CD14-positive monocyte (primary cell): Measurements from ENCODE around the gene TECTB. TPM values are rescaled to one million over a fixed set of nuclear protein-coding genes. Genes with fewer than 3 reads are reported as not detected.

Source experiments
- DNase-seq, 3 donors: peaks; one replicate each; pipeline ENCODE4 v3.0.0-alpha.2; 2011 to 2022
- H2AFZ ChIP-seq: 2 replicates; pipeline ENCODE4 v1.6.0; 2012; ENCODE audit warnings: mild to moderate bottlenecking, low read depth, low read length, inconsistent platforms; ENCODE audit not compliant: insufficient read depth, poor library complexity, severe bottlenecking
- H3K27ac ChIP-seq, 2 donors: 1 replicate in 1 of 2; 2 replicates in 1 of 2; pipeline ENCODE4 v1.5.1; 2012 to 2013; ENCODE audit warnings: low read length in 2 of 2, control low read depth in 1 of 2, inconsistent platforms in 1 of 2, low read depth in 1 of 2, mild to moderate bottlenecking in 1 of 2
- H3K27me3 ChIP-seq, 2 donors: one replicate each; pipeline versions ENCODE4 v1.6.0 to v1.6.1; 2011 to 2013; ENCODE audit warnings: low read length in 2 of 2; ENCODE audit not compliant: control insufficient read depth in 2 of 2, insufficient read depth in 2 of 2
- H3K36me3 ChIP-seq, 2 donors: replicated peaks in 1 of 2; 1 replicate in 1 of 2; 2 replicates in 1 of 2; pipeline versions ENCODE4 v1.5.1 to v1.6.1; 2012 to 2013; ENCODE audit warnings: low read length in 2 of 2, control low read depth in 1 of 2, inconsistent platforms in 1 of 2, mild to moderate bottlenecking in 1 of 2; ENCODE audit not compliant: insufficient read depth in 2 of 2, control insufficient read depth in 1 of 2
- H3K4me1 ChIP-seq, 2 donors: 1 replicate in 1 of 2; 2 replicates in 1 of 2; pipeline versions ENCODE4 v1.5.1 to v1.6.1; 2012 to 2013; ENCODE audit warnings: low read length in 2 of 2, control low read depth in 1 of 2, inconsistent platforms in 1 of 2, mild to moderate bottlenecking in 1 of 2, moderate library complexity in 1 of 2; ENCODE audit not compliant: insufficient read depth in 2 of 2, control insufficient read depth in 1 of 2
- H3K4me2 ChIP-seq: replicated peaks from 2 replicates; pipeline ENCODE3; 2012; ENCODE audit warnings: low read length, moderate library complexity, mild to moderate bottlenecking; ENCODE audit not compliant: poor library complexity, severe bottlenecking; ENCODE audit errors: extremely low read depth
- H3K4me3 ChIP-seq, 3 experiments: fragments of 200-600 bp in 1 of 3; sonication (generic) in 1 of 3; replicated peaks in 1 of 3; 1 replicate in 2 of 3; 2 replicates in 1 of 3; pipeline ENCODE4 v1.5.1; 2011 to 2013; ENCODE audit warnings: low read length in 3 of 3, mild to moderate bottlenecking in 3 of 3, control low read depth in 2 of 3, low read depth in 2 of 3, inconsistent platforms in 1 of 3, moderate library complexity in 1 of 3
- H3K79me2 ChIP-seq: 2 replicates; pipeline ENCODE4 v1.6.0; 2012; ENCODE audit warnings: mild to moderate bottlenecking, control low read depth, inconsistent platforms, low read length, moderate library complexity; ENCODE audit not compliant: insufficient read depth
- H3K9ac ChIP-seq: 2 replicates; pipeline ENCODE4 v1.6.0; 2017; ENCODE audit warnings: low read length, mild to moderate bottlenecking; ENCODE audit not compliant: insufficient read depth, poor library complexity, severe bottlenecking
- H3K9me3 ChIP-seq, 2 donors: replicated peaks in 1 of 2; 1 replicate in 1 of 2; 2 replicates in 1 of 2; pipeline versions ENCODE4 v1.5.1 to v1.6.1; 2012 to 2013; ENCODE audit warnings: low read length in 2 of 2, control low read depth in 1 of 2; ENCODE audit not compliant: control insufficient read depth in 1 of 2, insufficient read depth in 1 of 2
- H4K20me1 ChIP-seq: 2 replicates; pipeline ENCODE4 v1.6.0; 2012; ENCODE audit warnings: mild to moderate bottlenecking, low read length, control low read depth, moderate library complexity; ENCODE audit not compliant: insufficient read depth
- H3K27ac Mint-ChIP-seq, 7 donors: one replicate each; pipeline ENCODE4 v1.8.0; 2020; ENCODE audit warnings: mild to moderate bottlenecking in 7 of 7, mixed read lengths in 7 of 7, moderate library complexity in 6 of 7, inconsistent platforms in 2 of 7
- H3K27me3 Mint-ChIP-seq, 3 donors: one replicate each; pipeline ENCODE4 v1.8.0; 2021 to 2022; ENCODE audit warnings: low read depth in 3 of 3, mild to moderate bottlenecking in 3 of 3, mixed read lengths in 3 of 3, moderate library complexity in 3 of 3, inconsistent platforms in 1 of 3
- H3K36me3 Mint-ChIP-seq, 2 donors: one replicate each; pipeline ENCODE4 v1.8.0; 2020; ENCODE audit warnings: mixed read lengths in 2 of 2, inconsistent platforms in 1 of 2, mild to moderate bottlenecking in 1 of 2
- H3K4me1 Mint-ChIP-seq: one replicate; pipeline ENCODE4 v1.8.0; 2020; ENCODE audit warnings: mild to moderate bottlenecking, mixed read lengths
- H3K4me3 Mint-ChIP-seq, 2 donors: one replicate each; pipeline ENCODE4 v1.8.0; 2020; ENCODE audit warnings: mild to moderate bottlenecking in 2 of 2, mixed read lengths in 2 of 2, moderate library complexity in 1 of 2
- H3K9me3 Mint-ChIP-seq, 7 donors: one replicate each; pipeline ENCODE4 v1.8.0; 2020 to 2022; ENCODE audit warnings: mixed read lengths in 7 of 7, mild to moderate bottlenecking in 6 of 7, moderate library complexity in 6 of 7, inconsistent platforms in 2 of 7
- CTCF ChIP-seq: fragments of 200-600 bp; IDR thresholded peaks from one replicate; pipeline ENCODE4 v1.8.0; 2022; ENCODE audit warnings: antibody characterized with exemption, mild to moderate bottlenecking
- WGBS: methylation state at CpG from one replicate; pipeline ENCODE4 v1.1.5; 2013; ENCODE audit warnings: missing lambda C conversion rate; ENCODE audit not compliant: insufficient coverage; 5-methylcytosine and 5-hydroxymethylcytosine counted together
- intact Hi-C, 2 donors: fragments of 100-400 bp; cut with micrococcal nuclease; formaldehyde crosslinking; loops; one replicate each; pipeline versions ENCODE4 v1.15.0 to v1.15.1; 2023
- polyA plus RNA-seq, 3 donors: library from polyadenylated mRNA; depleted of rRNA in 1 of 3; unstranded in 2 of 3; stranded (reverse) in 1 of 3; fragments of 300-500 nt in 2 of 3; fragments of >200 nt in 1 of 3; fragmentation: Illumina TruSeq in 2 of 3; gene quantifications; 1 replicate in 2 of 3; 2 replicates in 1 of 3; pipeline ENCODE4 v1.2.3, GENCODE V29; 2012 to 2021

Gene TECTB
- polyA plus RNA-seq, 3 donors: not detected

- Histone ChIP-seq H3K27me3 (no peaks in the 10 kb centered on the region), H3K36me3 (no peaks in the 10 kb centered on the region), H3K79me2 (no peaks in the 10 kb centered on the region), H3K4me1 (peaks cover 12 to 16% of the 10 kb centered on the region in 2 donors), H3K27ac (no peak overlapping the region), H3K9ac (no peak overlapping the region), H3K4me3 (no peak overlapping the region), H3K4me2 (no peak overlapping the region), H2AFZ (no peak overlapping the region), H4K20me1 (no peaks in the 10 kb centered on the region), H3K9me3 (no peaks in the 10 kb centered on the region)
- Mint-ChIP-seq H3K27me3 (peaks cover 4 to 17% (median 5%) of the 10 kb centered on the region in 3 donors), H3K4me1 (peaks cover 13% of the 10 kb centered on the region), H3K36me3 (no peaks in the 10 kb centered on the region), H3K4me3 (no peak overlapping the region), H3K9me3 (no peaks in the 10 kb centered on the region), H3K27ac (no peak overlapping the region)
- 100% methylated on average over 3 of the region's 3 CpGs for WGBS
- no peak for TF ChIP-seq CTCF
- no peak for DNase-seq
- intact Hi-C loops: no loop called here
Measured at GRCh38 chr10:112332022-112332421, 48.8 kb downstream of the TECTB start.

GRCh38 chr10:112332509-112333228, 49.5 kb downstream of the TECTB start:
- H3K36me3 Mint-ChIP-seq: no peaks in the 10 kb centered on the region
- Histone ChIP-seq H3K27me3 (no peaks in the 10 kb centered on the region), H3K4me2 (no peak overlapping the region), H3K4me3 (no peak overlapping the region), H3K36me3 (no peaks in the 10 kb centered on the region), H3K4me1 (peaks cover 12 to 16% of the 10 kb centered on the region in 2 donors), H3K9me3 (no peaks in the 10 kb centered on the region), H4K20me1 (no peaks in the 10 kb centered on the region), H3K9ac (no peak overlapping the region), H3K79me2 (no peaks in the 10 kb centered on the region), H2AFZ (no peak overlapping the region), H3K27ac (no peak overlapping the region)
- no peak overlapping the region for H3K4me3 Mint-ChIP-seq
- 94% methylated on average over 3 of the region's 5 CpGs for WGBS
- H3K27ac Mint-ChIP-seq: peak overlapping the region in 1 of 7 donors; percentile 22
- no peak for TF ChIP-seq CTCF
- H3K27me3 Mint-ChIP-seq: peaks cover 5 to 17% (median 5%) of the 10 kb centered on the region in 3 donors
- DNase-seq: no peak
- peaks cover 13% of the 10 kb centered on the region for H3K4me1 Mint-ChIP-seq
- no peaks in the 10 kb centered on the region for H3K9me3 Mint-ChIP-seq
- intact Hi-C loops: no loop called here
